Measurements from ENCODE around the gene ACAA2.

ACAA2 gene

DNA sequence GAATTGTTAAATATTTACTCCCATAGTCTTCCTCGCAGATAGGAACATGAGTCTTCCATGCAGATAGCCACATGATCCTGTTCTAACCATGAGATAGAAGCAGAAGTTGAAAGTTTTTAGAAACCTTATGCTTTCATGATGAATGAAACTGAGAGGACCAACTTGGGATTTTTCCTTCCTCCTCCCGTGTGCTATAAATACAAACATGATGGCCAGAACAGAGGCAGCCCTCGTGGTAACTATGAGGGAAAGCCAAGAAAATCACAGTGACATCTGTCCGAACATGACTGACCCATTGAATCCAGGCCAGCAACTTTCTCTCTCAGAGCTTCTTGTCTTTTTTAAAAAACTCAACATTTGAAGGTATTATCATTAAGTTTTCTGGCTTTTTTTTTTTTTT lies 78.5 kb downstream of the ACAA2 start:
- DNase-seq: no peak

DNA sequence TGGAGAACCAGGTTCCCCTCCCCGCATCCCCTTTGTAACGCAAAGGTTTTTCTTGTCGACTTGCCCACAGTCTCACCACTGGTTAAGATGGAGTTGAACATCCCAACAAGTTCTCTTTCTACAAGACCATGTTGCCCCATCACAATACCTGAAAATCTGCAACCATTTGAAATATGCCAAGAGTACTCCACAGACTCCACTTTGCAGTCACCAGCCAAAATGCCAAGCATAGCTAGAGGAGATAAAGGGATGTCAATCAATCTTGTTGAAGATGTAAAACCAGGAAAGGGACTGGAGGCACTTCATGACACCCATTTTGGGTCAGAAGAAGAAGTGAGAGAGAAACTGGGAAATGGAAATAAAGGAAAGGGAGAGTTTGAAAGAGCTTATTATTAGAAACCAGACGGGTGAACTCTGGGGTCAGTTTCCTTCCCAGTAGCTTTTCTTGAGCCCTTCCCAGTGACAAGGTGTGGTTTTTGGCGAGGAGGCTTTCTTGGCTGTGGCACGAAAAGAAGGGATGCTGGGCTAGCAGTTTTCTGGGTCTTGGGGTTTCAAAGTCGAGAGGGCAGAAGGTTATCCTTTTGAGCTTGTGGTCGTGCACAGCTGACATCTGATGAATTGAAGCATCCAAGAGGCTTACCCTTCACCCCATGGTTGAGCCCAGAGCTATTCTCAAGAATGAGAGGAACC lies 79.3 kb downstream of the ACAA2 start:
- DNase-seq: no peak

- DNase-seq: no peak
Measured at GRCh38 chr18:49733321-49733720, 80.0 kb downstream of the ACAA2 start.
